ENCODE measurements around the gene ZNF776.
"Not testable (repeated sequence)": the region's sequence is repeated elsewhere in the genome, so short reads cannot be mapped to it uniquely, and the experiment has no call there.

The ZNF776 gene

DNA sequence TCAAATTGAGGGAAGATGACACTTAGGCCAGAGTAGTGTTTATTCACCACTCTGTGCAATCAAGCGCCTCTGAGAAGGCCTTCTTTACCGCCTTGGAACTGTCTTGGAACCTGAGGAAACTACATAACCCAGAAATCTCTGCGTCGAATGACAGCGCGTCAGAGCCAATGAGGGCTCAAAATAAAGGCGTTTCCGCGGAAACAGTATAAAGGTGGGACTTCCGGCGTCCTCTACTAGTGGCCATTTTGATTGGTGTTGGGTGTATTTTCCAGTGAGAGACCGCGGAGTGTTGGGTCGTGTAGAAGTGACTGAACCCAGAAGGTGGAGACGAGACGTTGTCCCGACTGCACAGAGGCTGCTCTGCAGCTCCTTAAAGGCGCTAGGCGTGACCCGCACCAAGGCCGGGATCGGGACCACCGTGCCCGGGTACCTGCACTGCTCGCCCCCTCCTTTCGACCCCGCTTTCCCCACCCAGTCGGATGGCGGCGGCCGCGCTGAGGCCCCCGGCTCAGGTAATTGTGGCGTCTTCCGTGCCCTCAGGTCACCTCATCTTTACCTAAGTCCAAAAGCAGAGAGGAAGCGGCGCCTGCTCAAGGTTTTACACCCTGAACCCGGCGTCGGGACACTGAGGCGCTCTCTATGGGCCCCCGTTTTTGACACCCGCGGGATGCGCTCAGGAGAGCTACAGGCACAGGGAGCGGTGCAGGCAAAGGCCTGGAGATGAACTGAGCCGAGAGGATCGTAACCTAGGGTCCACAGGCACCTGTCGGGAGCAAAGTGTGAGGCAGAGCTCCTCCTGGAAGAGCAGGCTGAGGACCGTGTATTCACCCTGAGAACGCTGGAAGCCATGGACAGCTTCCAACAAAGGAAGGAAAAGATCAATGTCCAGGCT is at the start of gene ZNF776:
ZNF776 (plus strand) TSS at position 236 of the 892 bp plus-strand sequence; CDS start at position 480, 244 bp downstream.
- DNase-seq, result peak; percentile 82

DNA sequence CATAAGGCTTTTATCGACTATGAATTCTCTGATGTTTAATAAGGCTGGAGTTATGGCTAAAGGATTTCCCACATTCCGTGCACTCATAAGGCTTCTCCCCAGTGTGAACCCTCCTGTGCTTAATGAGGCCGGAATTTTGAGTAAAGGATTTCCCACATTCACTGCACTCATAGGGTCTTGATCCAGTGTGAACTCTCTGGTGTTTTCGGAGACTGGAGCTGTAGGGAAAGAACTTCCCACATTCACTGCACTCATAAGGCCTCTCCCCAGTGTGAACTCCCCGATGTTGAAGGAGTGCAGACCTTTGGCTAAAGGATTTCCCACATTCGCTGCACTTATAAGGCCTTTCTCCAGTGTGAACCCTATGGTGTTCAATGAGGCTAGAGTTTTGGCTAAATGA is 45.0 kb upstream of the ZNF776 start:
- DNase-seq, result no peak

DNA sequence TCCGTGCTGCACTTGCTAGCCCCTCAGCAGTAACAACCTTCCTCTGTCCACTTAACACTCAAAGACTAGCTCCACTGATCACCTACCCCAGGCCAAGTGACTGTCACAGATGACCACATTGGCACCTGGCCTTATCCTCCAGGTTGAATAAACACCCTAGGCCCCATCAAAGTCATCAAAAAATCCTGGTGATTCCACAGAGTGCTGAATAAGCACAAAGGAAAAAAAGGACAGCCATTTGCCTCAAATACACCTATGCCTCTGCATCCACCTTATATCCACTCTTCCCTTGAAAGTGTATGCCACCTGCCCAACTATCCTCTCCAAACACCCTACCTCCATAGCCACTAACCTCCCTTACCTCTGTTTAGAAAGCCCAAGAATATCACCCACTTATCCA is 40.3 kb upstream of the ZNF776 start:
- DNase-seq, result no peak

DNA sequence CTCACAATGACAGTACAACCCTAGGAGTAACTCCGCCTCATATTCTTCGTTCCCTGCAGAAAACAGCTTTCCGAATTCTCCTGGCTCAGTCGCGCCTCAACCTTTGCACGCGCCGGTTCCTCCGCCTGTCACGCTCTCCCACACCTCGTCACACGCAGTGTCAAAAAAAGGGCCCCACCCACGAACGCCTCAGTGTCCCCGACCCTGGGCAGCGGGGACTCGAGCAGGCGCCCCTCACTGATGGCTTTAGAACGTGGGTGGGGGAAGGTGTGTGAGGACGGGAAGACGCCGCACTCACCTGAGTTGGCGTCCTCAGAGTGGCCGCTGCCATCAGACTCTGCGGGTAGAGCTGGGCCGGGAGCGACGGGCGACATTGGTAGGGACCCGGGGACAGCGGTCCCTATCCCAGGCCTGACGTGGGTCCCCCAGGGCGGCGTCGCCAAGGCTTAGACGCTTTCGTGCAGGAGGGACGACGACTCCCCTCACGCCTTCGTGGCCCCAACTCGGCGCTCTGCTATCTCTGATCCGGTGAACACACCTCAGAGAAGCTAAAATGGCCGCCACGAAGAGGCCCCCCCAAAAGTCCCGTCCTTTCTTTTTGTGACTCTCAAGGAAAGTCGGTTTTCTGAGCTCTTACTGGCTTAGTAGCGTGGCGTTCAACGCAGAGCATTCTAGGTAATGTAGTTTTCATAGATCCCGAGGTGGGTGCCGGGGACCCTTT is 37.8 kb upstream of the ZNF776 start, which contains the start of gene ZNF154:
ZNF154 (minus strand) TSS at position 564 of the 721 bp plus-strand sequence; CDS start at position 331, 233 bp downstream.
- DNase-seq, result no peak

DNA sequence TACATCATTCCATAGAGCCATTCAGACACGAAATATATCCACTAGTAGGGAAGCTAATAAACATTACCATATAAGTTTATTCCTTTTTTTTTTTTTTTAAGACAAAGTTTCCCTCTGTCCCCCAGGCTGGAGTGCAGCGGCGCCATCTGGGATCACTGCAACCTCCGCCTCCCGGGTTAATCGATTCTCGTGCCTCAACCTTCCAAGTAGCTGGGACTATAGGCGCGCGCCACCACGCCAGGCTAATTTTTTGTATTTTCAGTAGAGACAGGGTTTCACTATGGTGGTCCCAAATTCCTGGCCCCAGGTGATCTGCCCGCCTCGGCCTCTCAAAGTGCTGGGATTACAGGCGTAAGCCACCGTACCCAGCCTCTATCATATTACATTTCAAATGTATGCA is 37.0 kb upstream of the ZNF776 start:
- no peak for DNase-seq

DNA sequence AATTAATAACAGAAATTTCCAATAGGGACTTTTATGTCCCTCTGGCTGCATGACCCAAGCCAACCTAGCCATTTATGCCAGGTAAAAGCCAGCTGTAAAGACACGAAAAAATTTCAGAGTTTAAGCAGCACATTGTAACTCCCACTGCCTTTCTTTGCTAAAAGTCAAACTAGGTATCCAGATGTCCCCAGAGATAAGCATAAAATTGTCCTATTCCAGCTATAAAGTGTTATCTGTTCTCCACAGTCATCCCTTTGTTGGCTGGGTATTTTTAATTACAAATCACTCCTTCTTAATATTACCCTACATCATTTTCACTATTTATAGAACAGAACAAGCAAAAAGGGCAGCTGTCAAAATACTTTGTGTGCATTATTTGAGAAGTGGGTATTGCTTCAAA is 34.4 kb upstream of the ZNF776 start:
- no peak for DNase-seq

DNA sequence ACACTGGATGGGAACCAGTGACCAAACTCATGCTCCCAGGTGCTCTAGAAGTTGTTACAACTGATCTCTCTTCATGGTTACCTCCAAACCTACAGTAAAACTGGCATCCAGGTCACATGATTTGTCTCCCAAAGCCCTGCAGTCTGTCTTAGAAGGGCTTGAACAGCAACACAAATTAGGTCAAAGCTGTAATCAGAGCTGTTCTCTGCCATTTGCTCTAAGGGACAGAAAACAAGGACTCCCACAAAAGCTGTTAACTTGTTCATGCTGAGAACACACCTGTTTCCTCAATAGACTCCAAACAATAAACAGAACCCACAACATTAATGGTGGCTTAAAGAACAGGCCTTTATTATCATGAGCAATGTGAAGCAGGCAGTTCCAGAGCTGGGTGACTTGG is 27.2 kb upstream of the ZNF776 start:
- DNase-seq, result peak; percentile 59

DNA sequence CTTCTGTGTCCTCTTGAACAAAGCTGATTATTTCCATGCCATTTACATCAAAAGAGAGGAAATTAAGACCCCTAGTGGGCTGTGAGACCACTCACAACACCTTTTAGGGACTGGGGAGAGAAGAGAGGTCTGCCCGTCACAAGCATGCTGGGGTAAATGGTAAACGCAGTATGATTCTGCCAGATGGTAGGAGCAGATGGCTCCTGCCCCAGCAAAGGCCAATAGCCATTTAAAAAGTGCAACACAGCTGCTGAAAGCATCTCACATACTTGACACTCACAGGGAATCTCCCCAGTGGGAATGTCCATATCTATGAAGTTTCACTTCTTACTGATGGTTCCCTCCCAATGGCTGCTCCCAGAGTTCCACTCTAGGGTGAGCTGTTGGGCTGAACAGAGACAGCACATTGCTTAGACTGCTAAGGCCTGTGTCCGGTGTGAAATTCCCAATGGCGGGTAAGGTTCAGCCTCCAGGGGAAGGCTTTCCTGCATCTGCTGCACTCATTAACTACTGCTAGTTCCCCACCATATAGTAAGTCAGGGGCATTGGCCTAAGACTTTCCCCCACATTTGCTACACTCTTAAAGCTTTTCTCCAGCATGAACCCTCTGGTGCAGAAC is 26.6 kb upstream of the ZNF776 start:
- DNase-seq, result peak; percentile 90

DNA sequence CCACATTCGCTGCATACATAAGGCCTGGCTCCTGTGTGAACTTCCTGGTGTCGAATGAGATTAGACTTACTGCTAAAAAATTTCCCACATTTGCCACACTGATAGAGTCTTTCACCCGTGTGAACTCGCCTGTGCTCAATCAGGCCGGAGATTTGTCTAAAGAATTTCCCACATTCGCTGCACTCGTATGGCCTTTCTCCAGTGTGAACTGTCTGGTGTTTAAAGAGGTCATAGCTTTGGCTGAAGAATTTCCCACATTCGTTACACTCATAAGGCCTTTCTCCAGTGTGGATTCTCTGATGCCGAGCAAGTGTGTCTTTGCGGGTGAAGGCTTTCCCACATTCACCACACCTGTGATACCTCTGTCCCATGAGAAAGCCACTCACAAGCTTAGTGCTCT is 25.7 kb upstream of the ZNF776 start:
- DNase-seq, result no peak

DNA sequence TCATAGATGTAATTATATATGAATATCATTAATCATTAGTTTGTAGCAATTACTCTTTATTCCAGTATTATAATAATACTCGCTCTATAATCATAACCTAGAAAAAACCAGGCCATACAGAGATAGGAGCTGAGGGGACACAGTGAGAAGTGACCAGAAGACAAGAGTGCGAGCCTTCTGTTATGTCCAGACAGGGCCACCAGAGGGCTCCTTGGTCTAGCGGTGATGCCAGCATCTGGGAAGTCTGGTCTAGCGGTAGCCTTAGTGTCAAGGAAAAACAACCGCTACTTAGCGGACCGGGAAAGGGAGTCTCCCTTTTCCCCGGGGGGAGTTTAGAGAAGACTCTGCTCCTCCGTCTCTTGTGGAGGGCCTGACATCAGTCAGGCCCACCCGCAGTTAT is 8.3 kb upstream of the ZNF776 start:
- not testable (repeated sequence) for DNase-seq

DNA sequence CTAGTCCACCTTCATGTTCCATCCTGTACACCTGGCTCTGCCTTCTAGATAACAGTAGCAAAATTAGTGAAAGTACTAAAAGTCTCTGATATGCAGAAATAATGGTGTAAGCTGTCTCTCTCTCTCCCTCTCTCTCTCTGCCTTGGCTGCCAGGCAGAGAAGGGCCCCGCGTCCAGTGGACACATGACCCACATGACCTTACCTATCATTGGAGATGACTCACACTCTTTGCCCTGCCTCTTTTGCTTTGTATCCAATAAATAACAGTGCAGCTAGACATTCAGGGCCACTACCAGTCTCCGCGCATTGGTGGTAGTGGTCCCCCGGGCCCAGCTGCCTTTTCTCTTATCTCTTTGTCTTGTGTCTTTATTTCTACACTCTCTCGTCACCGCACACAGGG is 7.8 kb upstream of the ZNF776 start:
- not testable (repeated sequence) for DNase-seq

DNA sequence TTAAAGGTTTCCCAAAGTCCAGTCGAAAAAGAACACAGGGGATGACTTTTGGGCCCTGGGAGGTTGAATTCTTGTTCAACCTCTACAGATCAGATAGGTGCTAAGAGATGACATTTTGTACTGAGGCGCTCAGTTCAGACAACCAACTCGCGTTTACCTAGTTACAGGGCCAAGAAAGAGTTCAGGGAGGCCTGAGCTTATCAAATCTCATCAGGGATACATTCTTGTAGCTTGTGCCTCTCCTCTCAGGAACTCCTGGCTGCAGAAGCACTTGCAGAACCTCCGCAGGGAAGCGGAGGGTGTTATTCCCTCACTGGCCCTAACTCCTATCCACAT is 825 bp downstream of the ZNF776 start:
- no peak for DNase-seq

DNA sequence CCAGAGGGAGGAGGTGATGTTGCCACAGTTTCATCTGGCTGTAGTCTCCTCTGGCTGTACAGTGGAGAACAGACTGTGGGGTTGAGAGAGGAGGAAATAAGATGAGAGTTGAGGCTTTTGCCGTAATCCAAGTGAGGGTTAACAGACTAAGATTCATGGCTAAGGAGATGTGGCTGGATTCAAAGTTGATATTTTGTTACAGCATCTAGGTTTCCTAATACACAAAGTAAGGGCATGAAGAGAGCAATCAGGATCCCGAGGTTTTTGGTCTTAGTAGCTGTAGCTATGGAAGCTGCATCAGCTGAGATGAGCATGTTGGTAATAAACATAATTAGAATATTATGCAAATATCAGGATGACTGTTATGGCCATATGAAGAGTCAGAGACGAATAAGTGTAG is 1.4 kb downstream of the ZNF776 start:
- DNase-seq, result no peak

DNA sequence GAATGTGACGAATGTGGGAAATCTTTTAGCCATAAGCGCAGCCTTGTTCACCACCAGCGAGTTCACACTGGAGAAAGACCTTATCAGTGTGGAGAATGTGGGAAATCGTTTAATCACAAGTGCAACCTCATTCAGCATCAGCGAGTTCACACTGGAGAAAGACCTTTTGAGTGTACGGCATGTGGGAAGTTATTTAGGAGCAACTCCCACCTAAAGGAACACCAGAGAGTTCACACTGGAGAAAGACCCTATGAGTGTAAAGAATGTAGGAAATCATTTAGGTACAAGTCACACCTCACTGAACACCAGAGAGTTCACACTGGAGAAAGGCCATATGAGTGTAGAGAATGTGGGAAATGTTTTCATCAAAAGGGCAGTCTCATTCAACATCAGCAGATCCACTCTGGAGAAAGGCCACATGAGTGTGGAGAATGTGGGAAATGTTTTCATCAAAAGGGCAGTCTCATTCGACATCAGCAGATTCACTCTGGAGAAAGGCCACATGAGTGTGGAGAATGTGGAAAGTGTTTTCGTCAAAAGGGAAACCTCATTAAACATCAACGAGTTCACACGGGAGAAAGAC is 7.6 kb downstream of the ZNF776 start:
- DNase-seq, result no peak

DNA sequence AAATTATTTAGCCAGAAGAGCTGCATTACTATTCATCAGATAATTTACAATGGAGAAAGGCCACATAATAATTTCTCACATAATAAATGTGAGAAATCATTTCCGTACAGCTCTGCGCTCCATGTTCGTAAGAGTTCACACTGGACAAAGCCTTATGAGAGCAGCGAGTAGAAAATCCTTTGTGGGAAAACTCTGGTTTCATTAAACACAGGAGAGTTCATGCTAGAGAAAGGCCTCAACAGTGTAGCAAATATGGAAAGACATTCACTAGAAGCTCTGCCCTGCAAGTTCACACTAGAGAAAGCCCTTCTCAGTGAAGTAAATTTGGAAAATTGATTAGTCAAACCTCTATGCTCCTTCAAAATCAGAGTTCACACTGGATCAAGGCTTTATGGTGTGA is 8.4 kb downstream of the ZNF776 start:
- DNase-seq, result no peak

DNA sequence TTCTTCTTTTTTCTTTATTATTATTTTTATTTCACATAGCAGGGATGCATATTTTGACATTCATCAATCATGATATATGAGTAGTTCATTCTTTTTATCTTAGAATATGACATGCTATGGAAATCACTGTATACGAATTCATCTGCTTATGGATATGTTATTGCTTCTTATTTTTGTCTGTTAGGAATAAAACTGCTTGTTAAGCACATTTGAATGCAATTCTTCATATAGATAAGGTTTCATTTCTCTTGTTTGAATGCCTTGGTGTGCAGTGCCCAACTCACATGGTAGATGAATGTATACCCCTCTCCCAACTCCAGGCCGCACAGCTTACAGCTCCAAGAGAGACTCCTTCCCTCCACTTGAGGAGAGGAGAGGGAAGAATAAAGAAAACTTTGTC is 11.3 kb downstream of the ZNF776 start:
- no peak for DNase-seq

DNA sequence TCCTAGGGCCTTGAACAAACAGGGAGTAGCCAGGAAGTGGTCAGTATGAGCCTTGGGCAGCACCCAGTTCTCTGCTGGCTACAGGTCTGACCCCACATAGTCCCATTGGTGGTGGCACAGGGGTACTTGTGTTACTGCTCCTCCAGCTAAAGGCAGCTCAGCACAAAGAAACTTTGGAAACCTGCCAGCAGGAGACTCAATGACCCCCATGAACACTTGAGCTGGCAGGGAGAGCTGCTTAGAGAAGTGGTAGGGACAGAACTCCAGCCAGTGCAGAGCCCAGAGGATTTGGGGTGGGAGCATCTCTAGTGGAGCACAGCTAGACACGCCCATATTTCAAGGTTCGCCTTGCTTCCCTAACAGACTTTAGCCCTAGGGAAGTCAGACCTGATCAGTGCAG is 12.5 kb downstream of the ZNF776 start:
- no peak for DNase-seq

DNA sequence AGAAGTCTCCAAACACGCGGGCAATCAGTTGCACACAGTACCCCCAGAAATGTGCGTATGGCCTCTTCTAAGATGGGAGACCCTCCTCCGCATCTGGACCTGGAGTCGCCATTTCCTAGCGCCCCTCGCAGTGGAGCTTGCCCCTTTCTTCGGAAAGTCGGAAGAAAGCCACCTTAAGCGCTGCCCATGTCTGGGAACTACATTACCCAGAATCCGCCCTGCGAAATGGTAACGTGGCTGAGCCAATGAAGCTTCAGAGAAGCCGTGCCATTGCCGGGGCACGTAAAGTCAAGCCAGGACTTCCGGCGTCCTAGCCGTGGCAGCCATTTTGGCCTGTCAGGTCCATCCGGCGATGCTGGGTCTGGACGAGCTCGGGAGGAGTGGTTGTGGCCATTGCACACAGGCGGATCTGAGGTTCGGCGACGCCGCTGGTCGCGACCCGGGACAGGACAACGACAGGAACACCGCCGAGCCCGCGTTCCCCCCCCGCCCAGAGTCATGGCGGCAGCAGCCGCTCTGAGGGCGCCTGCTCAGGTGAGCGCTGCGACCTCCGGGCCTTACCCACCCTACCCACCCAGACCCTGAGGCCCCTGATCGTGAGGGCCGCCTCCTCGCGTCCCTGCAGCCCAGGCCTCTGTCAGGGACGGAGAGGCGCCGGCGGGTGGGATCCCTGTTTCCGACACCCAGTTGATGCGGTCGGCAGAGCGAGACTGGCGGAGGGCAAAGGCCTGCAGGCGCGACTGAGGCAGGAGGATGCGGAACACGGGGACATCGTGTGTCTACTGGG is 22.9 kb downstream of the ZNF776 start, which contains the start of gene ZNF586:
ZNF586 (plus strand) TSS at position 332 of the 787 bp plus-strand sequence; CDS start at position 499, 167 bp downstream.
- peak; percentile 70 for DNase-seq

DNA sequence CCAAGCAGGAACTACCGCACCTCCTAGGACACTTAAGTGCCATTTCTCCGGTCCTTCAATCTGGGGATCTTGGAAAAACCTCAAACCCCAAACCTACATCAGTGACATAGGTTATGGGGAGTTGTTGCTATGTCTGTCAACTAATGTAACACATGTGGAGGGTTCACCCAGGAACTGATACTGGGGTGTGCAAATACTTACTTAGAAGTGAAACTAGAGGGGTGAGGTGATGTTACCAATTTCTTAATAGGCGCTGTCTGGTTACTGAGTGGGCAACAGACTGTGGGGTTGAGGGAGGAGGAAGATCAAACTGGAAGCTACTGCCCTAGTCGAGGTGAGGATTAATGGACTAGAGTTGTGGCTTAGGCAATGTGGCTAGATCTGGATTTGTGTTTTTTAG is 24.8 kb downstream of the ZNF776 start:
- no peak for DNase-seq

DNA sequence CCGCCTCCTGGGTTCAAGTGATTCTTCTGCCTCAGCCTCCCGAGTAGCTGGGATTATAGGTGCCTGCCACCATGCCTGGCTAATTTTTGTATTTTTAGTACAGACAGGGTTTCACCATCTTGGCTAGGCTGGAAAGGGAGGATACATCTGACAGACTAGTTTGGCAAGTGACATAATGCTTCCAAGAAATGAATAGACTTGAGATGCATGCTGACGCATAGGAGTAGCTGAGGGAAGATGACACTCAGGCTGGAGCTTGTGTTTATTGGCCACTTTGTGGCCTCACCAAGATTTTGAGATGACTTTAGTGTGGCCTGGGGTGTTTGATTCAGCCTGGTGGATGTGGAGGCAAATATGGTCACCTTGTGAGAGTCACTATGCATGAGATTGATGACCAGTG is 26.9 kb downstream of the ZNF776 start:
- DNase-seq, result no peak

DNA sequence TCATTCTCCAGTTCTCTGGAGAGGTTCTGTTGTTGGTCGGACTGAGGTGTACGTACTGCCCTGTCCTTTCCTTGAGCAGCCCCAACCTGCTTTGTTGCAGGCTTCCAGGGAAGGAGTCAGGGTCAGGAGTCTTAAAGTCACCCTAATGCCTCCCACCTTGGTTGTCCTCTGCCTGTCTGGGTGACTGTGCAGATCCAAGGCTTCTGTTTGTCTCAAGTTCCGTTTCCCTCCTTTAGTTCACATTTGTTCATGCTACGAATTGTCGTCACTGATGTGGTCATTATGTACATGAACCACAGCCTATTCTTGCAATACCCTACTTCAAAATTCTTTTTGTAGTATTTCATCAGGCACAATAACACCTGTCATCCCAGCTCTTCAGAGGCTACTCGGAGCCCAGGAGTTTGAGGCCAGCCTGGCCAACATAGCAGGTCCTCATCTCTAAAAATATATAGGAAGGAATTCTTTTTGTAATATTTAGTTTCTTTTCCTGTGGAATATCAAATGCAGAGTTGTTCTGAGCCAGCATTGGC is 30.2 kb downstream of the ZNF776 start:
- no peak for DNase-seq

DNA sequence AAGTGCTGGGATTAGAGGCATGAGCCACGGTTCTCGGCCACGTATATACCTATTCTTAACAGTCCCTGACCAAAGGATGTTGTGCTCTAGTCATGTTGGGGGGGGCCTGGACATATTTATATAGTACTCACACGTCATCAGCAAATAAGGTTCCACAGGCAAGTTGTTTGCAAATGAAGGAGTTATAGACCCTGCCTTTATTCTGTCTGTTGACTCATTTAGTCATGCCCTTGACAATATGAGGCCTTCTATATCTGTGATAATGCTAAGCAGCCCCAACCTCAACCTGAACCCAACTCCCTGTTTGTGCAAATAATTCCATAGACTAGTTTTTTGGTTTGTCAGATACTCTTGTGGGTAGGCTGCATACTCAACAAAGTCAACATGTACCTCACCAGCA is 31.7 kb downstream of the ZNF776 start:
- no peak for DNase-seq

Data from DMS 273 treated with DMSO at 0.1 percent for 48 hours (cell line).